Measurements from ENCODE around the gene SLC38A10. TPM values are rescaled to one million over a fixed set of nuclear protein-coding genes. Genes with fewer than 3 reads are reported as not detected.

SLC38A10 gene
- total and polyA plus RNA-seq, 10 of the 15 experiments (the other 5 are each of a cell fraction or from before 2014, with no cell fraction given), result 0.52 to 67.9 (median 22.1) TPM

DNA sequence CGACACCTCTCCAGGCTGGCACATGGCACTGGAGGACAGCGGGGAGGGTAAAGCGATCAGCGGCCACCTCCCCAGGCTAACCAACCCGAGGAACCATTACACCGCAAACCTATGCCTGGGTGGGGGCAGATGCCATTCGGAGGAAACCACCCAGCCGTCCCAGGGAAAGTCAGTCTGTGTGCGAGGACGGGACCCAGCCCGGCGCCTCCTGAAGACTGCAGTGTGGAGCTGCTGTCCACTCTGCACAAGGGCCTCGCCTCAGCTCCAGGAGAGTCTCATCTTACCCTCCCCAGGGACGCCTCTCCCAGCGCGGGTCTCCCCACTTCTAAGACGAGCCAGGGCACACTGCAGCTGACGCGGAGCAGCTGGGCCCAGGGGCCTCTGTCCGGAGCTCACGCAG, 8.0 kb downstream of the SLC38A10 start:
- H3K4me2 ChIP-seq (ENCODE audit: control insufficient read depth, insufficient read depth), result no peak overlapping the region
- peaks cover 3 to 9% of the 10 kb centered on the region in 2 experiments for H3K36me3 ChIP-seq (ENCODE audit: control insufficient read depth in 2 of 2, insufficient read depth in 2 of 2, low read length in 1 of 2)
- H3K9me3 ChIP-seq (replicated peaks; ENCODE audit: control insufficient read depth, insufficient read depth, low read length), result no peaks in the 10 kb centered on the region
- H3K4me3 ChIP-seq, result no peak overlapping the region
- no peaks in the 10 kb centered on the region for H4K20me1 ChIP-seq (ENCODE audit: control insufficient read depth, insufficient read depth)
- WGBS (ENCODE audit: insufficient coverage, insufficient replicate concordance, low lambda C conversion rate, missing lambda C conversion rate), result 94% methylated on average over 21 of the region's 21 CpGs
- H3K9ac ChIP-seq (ENCODE audit: control insufficient read depth, insufficient read depth, low read length), result no peak overlapping the region
- in situ Hi-C loops (cut with MboI) (no loop called here), intact Hi-C loops (cut with micrococcal nuclease; ENCODE audit: unreplicated experiment) (no loop called here)
- H3K79me2 ChIP-seq (ENCODE audit: control insufficient read depth, insufficient read depth, low read length), result peaks cover 22% of the 10 kb centered on the region
- DNase-seq (ENCODE audit: low read depth, low spot score), result no peak
- BruUV-seq (replicated peaks), result no TSS peak
- SMC1A ChIA-PET (ENCODE audit: uncharacterized antibody, unreplicated experiment), result no interaction called here
- ATAC-seq, result no peak
- no peak for FAIRE-seq
- peaks cover 6% of the 10 kb centered on the region for H3K4me1 ChIP-seq (ENCODE audit: control insufficient read depth, insufficient read depth, low read length)
- H3K27ac ChIP-seq (ENCODE audit: control insufficient read depth, insufficient read depth), result no peak overlapping the region
- H3K27me3 ChIP-seq (replicated peaks in 1 of 2; ENCODE audit: control insufficient read depth in 2 of 2, insufficient read depth in 2 of 2, low read length in 1 of 2), result no peaks in the 10 kb centered on the region
- POLR2A ChIA-PET, result no interaction called here
- RAD21 ChIA-PET (ENCODE audit: unreplicated experiment), result no interaction called here
- TF ChIP-seq JUND (IDR thresholded peaks at IDR 0.05; ENCODE audit: low read depth, low read length), result no peak
- no peak for TF ChIP-seq EED (IDR thresholded peaks at IDR 0.05; ENCODE audit: low read depth)
- no peak for TF ChIP-seq CBFB (IDR thresholded peaks at IDR 0.05; ENCODE audit: low read depth)
- no peak for TF ChIP-seq RELA (IDR thresholded peaks at IDR 0.05; ENCODE audit: borderline replicate concordance, partially characterized antibody)
- no peak for TF ChIP-seq KDM1A (IDR thresholded peaks at IDR 0.05; ENCODE audit: borderline replicate concordance)
- no peak for TF ChIP-seq PML (IDR thresholded peaks at IDR 0.05; ENCODE audit: low read length)
- TF ChIP-seq, protein P1, sequence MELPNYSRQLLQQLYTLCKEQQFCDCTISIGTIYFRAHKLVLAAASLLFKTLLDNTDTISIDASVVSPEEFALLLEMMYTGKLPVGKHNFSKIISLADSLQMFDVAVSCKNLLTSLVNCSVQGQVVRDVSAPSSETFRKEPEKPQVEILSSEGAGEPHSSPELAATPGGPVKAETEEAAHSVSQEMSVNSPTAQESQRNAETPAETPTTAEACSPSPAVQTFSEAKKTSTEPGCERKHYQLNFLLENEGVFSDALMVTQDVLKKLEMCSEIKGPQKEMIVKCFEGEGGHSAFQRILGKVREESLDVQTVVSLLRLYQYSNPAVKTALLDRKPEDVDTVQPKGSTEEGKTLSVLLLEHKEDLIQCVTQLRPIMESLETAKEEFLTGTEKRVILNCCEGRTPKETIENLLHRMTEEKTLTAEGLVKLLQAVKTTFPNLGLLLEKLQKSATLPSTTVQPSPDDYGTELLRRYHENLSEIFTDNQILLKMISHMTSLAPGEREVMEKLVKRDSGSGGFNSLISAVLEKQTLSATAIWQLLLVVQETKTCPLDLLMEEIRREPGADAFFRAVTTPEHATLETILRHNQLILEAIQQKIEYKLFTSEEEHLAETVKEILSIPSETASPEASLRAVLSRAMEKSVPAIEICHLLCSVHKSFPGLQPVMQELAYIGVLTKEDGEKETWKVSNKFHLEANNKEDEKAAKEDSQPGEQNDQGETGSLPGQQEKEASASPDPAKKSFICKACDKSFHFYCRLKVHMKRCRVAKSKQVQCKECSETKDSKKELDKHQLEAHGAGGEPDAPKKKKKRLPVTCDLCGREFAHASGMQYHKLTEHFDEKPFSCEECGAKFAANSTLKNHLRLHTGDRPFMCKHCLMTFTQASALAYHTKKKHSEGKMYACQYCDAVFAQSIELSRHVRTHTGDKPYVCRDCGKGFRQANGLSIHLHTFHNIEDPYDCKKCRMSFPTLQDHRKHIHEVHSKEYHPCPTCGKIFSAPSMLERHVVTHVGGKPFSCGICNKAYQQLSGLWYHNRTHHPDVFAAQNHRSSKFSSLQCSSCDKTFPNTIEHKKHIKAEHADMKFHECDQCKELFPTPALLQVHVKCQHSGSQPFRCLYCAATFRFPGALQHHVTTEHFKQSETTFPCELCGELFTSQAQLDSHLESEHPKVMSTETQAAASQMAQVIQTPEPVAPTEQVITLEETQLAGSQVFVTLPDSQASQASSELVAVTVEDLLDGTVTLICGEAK (IDR thresholded peaks at IDR 0.05; ENCODE audit: borderline replicate concordance), result no peak
- CTCF ChIA-PET, result no interaction called here
- no peak overlapping the region for H2AFZ ChIP-seq (ENCODE audit: control insufficient read depth, low read depth, low read length)
